ENCODE measurements around the gene EIPR1. TPM values are rescaled to one million over a fixed set of nuclear protein-coding genes. Genes with fewer than 3 reads are reported as not detected.
A peak's percentile ranks its signal among the peaks of the same experiment; 100 is the strongest.

EIPR1 gene
- total and polyA plus RNA-seq, 2 of the 13 experiments (the other 11 are each of a cell fraction or from before 2014, with no cell fraction given) = 70.0 to 96.3 TPM

DNA sequence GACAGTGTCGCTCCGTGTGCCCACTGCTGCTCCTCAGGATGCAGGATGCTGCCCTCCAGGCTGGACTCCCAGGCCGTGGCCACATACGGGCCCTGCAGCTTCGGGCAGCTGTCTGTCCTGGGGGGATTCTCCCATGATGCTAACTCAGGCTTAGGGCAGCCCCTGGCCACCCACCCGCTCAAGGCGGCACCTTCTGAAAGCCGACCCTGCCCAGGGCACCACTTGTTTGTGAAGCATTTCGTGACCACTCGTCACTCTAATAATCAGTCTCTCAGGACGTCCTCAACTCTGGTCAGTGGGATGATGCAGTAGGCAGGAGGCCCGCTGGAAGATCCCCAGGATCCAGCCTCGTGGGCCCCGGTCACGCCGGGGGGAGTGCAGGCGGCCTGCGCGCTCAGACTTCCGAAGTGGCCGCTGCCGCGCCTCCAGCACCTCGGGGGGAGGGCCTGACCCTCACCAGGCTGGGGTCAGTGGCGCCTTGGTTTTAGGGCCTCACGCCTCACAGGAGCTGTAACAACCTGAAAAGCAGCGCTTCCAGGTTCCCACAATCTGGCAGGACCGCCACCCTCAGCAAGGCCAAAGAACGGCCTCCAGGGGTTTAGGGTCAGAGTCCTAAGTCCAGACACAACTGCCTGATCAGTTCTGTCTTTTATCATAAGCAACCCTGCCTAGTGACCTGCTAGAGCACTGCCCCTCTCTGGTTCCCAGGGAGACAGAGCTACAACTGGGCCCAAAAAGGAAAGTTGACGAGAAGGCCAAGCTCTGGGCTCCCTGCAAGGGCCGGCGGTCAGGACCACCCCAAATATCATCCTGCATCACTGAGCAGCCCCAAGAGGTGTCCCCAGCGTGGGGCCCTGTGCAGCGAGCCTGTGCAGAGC, 53.0 kb downstream of the EIPR1 start (continued):
- TF ChIP-seq NAIF1 (CRISPR knock-in tag; IDR thresholded peaks at IDR 0.05; ENCODE audit: borderline replicate concordance) (no peak), ASH2L (IDR thresholded peaks at IDR 0.05; ENCODE audit: insufficient read length, low read depth, low read length) (peak; percentile 70), FOXP1 (IDR thresholded peaks at IDR 0.05) (no peak), FOXP1 (CRISPR knock-in tag; IDR thresholded peaks at IDR 0.05) (no peak), MIER3 (CRISPR knock-in tag; IDR thresholded peaks at IDR 0.05; ENCODE audit: borderline replicate concordance) (no peak), ZZZ3 (CRISPR knock-in tag; IDR thresholded peaks at IDR 0.05; ENCODE audit: borderline replicate concordance) (no peak), ZNF766 (CRISPR knock-in tag; IDR thresholded peaks at IDR 0.05; ENCODE audit: borderline replicate concordance) (no peak), ZNF350 (CRISPR knock-in tag; IDR thresholded peaks at IDR 0.05; ENCODE audit: borderline replicate concordance, low read depth) (no peak; the same call in 1 of the 2 replicates), NFE2L1 (CRISPR knock-in tag; IDR thresholded peaks at IDR 0.05; ENCODE audit: borderline replicate concordance) (no peak), MTF1 (CRISPR knock-in tag; IDR thresholded peaks at IDR 0.05) (no peak), ZNF24 (IDR thresholded peaks at IDR 0.05) (no peak), FOXA1 (IDR thresholded peaks at IDR 0.05) (no peak), FOXA1 (CRISPR knock-in tag; IDR thresholded peaks at IDR 0.05) (0 out of 2 replicates have a peak, but pooled peaks have one; percentile 4), MBD4 (IDR thresholded peaks at IDR 0.05; ENCODE audit: borderline replicate concordance, low read length) (no peak), ZNF605 (CRISPR knock-in tag; IDR thresholded peaks at IDR 0.05) (no peak)
- TF ChIP-seq, protein P1, sequence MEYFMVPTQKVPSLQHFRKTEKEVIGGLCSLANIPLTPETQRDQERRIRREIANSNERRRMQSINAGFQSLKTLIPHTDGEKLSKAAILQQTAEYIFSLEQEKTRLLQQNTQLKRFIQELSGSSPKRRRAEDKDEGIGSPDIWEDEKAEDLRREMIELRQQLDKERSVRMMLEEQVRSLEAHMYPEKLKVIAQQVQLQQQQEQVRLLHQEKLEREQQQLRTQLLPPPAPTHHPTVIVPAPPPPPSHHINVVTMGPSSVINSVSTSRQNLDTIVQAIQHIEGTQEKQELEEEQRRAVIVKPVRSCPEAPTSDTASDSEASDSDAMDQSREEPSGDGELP (IDR thresholded peaks at IDR 0.05; ENCODE audit: borderline replicate concordance, low read depth) = no peak
- TF ChIP-seq, protein P2, sequence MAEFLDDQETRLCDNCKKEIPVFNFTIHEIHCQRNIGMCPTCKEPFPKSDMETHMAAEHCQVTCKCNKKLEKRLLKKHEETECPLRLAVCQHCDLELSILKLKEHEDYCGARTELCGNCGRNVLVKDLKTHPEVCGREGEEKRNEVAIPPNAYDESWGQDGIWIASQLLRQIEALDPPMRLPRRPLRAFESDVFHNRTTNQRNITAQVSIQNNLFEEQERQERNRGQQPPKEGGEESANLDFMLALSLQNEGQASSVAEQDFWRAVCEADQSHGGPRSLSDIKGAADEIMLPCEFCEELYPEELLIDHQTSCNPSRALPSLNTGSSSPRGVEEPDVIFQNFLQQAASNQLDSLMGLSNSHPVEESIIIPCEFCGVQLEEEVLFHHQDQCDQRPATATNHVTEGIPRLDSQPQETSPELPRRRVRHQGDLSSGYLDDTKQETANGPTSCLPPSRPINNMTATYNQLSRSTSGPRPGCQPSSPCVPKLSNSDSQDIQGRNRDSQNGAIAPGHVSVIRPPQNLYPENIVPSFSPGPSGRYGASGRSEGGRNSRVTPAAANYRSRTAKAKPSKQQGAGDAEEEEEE (CRISPR knock-in tag; IDR thresholded peaks at IDR 0.05; ENCODE audit: borderline replicate concordance) = no peak
- TF ChIP-seq, protein P3, sequence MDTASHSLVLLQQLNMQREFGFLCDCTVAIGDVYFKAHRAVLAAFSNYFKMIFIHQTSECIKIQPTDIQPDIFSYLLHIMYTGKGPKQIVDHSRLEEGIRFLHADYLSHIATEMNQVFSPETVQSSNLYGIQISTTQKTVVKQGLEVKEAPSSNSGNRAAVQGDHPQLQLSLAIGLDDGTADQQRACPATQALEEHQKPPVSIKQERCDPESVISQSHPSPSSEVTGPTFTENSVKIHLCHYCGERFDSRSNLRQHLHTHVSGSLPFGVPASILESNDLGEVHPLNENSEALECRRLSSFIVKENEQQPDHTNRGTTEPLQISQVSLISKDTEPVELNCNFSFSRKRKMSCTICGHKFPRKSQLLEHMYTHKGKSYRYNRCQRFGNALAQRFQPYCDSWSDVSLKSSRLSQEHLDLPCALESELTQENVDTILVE (CRISPR knock-in tag; IDR thresholded peaks at IDR 0.05) = no peak
- TF ChIP-seq, protein P4, sequence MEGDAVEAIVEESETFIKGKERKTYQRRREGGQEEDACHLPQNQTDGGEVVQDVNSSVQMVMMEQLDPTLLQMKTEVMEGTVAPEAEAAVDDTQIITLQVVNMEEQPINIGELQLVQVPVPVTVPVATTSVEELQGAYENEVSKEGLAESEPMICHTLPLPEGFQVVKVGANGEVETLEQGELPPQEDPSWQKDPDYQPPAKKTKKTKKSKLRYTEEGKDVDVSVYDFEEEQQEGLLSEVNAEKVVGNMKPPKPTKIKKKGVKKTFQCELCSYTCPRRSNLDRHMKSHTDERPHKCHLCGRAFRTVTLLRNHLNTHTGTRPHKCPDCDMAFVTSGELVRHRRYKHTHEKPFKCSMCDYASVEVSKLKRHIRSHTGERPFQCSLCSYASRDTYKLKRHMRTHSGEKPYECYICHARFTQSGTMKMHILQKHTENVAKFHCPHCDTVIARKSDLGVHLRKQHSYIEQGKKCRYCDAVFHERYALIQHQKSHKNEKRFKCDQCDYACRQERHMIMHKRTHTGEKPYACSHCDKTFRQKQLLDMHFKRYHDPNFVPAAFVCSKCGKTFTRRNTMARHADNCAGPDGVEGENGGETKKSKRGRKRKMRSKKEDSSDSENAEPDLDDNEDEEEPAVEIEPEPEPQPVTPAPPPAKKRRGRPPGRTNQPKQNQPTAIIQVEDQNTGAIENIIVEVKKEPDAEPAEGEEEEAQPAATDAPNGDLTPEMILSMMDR (CRISPR knock-in tag; IDR thresholded peaks at IDR 0.05) = peak; percentile 40
- TF ChIP-seq, protein P5, sequence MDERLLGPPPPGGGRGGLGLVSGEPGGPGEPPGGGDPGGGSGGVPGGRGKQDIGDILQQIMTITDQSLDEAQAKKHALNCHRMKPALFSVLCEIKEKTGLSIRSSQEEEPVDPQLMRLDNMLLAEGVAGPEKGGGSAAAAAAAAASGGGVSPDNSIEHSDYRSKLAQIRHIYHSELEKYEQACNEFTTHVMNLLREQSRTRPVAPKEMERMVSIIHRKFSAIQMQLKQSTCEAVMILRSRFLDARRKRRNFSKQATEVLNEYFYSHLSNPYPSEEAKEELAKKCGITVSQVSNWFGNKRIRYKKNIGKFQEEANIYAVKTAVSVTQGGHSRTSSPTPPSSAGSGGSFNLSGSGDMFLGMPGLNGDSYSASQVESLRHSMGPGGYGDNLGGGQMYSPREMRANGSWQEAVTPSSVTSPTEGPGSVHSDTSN (CRISPR knock-in tag; IDR thresholded peaks at IDR 0.05) = no peak
- TF ChIP-seq, protein P6, sequence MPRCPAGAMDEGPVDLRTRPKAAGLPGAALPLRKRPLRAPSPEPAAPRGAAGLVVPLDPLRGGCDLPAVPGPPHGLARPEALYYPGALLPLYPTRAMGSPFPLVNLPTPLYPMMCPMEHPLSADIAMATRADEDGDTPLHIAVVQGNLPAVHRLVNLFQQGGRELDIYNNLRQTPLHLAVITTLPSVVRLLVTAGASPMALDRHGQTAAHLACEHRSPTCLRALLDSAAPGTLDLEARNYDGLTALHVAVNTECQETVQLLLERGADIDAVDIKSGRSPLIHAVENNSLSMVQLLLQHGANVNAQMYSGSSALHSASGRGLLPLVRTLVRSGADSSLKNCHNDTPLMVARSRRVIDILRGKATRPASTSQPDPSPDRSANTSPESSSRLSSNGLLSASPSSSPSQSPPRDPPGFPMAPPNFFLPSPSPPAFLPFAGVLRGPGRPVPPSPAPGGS (CRISPR knock-in tag; IDR thresholded peaks at IDR 0.05) = peak; percentile 62; the same call in 1 of the 2 replicates

Measured in HepG2 (cell line).